GM12874 (cell line): ENCODE results near the gene SRL.

Experiments used
- TF ChIP-seq, protein P1 (sequence below): IDR thresholded peaks from 2 replicates; pipeline ENCODE4 v1.5.1; 2011; ENCODE audit warnings: low read depth, mild to moderate bottlenecking, control low read depth, low read length, moderate library complexity; ENCODE audit not compliant: insufficient read depth

SRL gene

DNA sequence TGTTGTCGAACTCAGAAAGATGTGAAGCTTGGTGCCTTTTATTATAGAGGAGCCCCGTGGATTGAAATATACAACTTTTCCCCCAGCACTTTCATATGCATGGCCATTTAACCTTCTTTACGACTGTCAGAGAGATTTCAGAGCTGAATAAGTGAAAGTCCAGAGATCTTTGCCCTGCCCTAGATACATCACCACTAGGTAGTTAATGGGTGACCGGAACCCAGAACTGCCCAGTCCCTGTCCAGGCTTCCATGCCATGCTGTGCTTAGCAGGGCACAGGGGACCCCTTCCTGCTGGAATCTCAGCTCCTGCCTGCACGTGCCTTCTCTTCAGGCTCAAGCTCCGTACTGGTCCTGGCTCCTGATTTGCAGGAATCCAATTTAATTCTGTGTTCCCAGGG lies 32.2 kb downstream of the SRL start:
- TF ChIP-seq, protein P1, sequence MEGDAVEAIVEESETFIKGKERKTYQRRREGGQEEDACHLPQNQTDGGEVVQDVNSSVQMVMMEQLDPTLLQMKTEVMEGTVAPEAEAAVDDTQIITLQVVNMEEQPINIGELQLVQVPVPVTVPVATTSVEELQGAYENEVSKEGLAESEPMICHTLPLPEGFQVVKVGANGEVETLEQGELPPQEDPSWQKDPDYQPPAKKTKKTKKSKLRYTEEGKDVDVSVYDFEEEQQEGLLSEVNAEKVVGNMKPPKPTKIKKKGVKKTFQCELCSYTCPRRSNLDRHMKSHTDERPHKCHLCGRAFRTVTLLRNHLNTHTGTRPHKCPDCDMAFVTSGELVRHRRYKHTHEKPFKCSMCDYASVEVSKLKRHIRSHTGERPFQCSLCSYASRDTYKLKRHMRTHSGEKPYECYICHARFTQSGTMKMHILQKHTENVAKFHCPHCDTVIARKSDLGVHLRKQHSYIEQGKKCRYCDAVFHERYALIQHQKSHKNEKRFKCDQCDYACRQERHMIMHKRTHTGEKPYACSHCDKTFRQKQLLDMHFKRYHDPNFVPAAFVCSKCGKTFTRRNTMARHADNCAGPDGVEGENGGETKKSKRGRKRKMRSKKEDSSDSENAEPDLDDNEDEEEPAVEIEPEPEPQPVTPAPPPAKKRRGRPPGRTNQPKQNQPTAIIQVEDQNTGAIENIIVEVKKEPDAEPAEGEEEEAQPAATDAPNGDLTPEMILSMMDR, result no peak

DNA sequence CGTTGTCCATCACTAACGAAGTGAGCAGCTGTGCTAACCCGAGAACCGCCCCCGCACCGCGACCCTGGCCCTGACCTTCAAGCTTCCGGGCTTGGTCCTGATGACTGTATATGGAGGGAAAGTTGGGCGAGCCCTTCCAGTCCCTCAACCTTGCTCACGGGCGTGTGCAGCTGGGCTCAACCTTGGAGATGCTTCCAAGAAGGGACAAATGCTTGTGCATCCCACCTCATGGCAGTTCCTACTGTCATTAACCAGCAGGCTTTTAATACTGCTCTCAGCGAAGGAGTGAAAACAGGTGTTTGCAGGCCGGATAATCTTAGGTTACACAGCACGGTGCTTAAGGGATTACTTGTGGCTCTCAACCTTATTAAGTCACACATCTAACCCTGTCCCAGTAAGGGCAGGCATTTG lies 33.5 kb downstream of the SRL start:
- TF ChIP-seq, protein P1, result no peak

DNA sequence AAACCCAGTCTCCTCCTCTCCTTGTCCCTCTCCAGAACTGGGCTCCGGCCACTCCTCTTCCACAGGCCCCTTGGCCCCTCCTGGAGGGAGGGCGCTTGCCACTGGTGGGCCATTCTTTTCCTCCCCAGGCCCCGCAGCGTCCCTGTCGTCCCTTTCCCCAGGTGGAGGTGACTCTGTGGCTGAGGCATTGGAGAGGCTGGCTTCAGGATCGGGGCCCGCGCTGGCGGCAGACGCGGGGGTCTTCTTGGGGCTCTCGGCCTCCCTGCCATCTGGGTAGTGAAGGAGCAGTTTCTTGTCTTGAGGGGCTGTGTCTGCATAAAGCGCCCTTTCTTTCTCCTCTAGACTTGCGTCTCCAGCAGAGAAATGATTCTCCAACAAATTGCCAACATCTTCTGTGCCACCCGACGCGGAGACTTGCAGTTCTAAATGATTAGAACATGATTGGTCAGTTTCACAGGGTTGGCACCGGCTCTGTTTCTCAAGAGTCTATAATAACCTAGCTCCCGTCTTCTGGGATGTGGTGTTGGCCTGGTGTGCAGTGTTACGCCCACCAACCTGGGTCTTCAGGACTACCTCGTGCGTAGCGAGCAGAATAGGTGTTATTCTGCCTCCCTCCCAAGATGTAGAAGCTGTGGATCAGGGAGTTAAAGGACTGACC lies 34.1 kb downstream of the SRL start:
- TF ChIP-seq, protein P1, result no peak

DNA sequence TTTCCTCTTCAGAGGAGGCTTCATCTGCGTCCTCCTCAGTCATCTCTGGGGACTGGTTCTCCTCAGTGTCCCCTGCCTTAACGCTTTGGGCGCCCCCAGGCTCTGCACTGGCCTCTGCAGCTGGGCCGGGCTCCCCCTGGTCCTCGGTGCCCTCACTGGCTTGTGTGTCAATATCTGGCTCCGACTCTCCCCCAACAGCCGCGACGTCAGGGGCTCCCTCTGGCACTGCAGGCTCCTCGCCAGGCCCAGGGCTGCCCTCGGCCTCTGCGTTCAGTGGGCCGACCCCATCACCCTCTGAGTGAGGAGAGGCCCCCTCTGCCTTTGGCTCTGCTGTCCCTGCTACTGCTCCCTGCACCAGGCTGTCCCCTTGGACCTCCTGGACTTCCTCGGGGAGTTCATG lies 34.7 kb downstream of the SRL start:
- TF ChIP-seq, protein P1, result no peak

DNA sequence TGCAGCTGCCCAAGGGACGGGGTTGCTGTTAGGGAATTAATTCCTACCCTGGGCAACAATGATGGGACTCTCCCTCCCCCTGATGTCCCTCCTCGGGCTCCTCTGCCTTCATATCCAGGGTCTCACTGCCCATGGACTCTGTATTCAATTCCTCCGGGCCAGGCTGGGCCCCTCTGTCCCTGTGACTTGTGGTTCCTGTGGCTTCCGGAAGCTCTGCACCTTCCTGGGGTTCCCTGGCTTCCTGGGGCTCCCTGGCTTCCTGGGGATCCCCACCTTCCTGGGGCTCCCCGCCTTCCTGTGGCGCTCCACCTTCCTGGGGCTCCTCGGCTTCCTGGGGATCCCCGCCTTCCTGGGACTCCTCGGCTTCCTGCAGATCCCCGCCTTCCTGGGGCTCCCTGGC lies 35.2 kb downstream of the SRL start:
- TF ChIP-seq, protein P1, result no peak

DNA sequence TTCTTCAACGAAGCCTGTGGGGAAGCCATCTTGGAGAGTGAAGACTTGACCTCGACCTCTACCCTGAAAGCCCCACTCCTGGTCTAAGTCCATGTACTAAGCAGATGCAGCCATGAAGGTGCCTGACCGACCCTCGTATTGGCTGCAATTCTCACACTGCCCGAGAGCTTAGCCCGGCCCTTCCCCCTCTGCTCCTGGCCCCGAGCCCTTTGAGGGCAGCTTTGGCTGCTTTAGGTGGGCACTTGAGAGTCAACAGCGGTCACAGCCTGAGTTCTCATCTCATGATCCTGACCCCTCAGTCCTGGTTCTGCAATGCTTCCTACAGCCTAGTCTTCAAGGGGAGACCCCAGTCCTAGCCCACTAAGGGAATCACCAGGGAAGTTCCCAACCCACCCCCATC lies 35.9 kb downstream of the SRL start:
- TF ChIP-seq, protein P1, result no peak

DNA sequence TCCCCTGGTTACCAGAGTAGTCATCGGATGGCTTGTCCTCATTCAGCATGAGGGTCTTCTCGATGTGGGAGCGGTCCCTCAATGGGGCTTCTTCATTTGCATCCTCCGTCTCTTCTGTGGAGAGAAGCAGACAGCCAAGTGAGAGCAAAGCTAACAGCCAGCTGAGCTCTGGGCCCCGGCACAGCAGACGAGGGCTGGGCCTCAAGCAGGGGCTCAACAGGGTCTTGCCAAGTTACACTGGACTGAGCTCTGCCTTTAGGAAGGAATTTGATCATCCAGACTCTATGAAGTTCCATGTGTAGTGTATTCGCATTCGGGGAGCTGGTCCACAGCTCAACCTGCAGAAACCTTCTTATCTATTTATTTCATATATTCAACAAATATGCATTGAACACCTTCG lies 37.4 kb downstream of the SRL start:
- TF ChIP-seq, protein P1, result no peak
